Left renal cortex interstitium (tissue), 4 donors: Measurements from ENCODE around the gene TRIM26. TPM values are rescaled to one million over a fixed set of nuclear protein-coding genes. Genes with fewer than 3 reads are reported as not detected.
"Not testable (repeated sequence)": the region's sequence is repeated elsewhere in the genome, so short reads cannot be mapped to it uniquely, and the experiment has no call there.

ENCODE experiments used
- DNase-seq, 4 donors: peaks; one replicate each; pipeline ENCODE4 v3.0.0-alpha.2; 2013; ENCODE audit warnings: low read depth in 4 of 4, low spot score in 2 of 4, missing footprints in 1 of 4
- polyA plus RNA-seq, 4 donors: library from polyadenylated mRNA; unstranded; fragments of 120-200 nt; gene quantifications; one replicate each; pipeline ENCODE4 v1.2.1, GENCODE V29; 2013; ENCODE audit not compliant: insufficient read length in 4 of 4

TRIM26 gene
- polyA plus RNA-seq, 4 donors, result 33.3 to 42.3 (median 37.7) TPM

DNA sequence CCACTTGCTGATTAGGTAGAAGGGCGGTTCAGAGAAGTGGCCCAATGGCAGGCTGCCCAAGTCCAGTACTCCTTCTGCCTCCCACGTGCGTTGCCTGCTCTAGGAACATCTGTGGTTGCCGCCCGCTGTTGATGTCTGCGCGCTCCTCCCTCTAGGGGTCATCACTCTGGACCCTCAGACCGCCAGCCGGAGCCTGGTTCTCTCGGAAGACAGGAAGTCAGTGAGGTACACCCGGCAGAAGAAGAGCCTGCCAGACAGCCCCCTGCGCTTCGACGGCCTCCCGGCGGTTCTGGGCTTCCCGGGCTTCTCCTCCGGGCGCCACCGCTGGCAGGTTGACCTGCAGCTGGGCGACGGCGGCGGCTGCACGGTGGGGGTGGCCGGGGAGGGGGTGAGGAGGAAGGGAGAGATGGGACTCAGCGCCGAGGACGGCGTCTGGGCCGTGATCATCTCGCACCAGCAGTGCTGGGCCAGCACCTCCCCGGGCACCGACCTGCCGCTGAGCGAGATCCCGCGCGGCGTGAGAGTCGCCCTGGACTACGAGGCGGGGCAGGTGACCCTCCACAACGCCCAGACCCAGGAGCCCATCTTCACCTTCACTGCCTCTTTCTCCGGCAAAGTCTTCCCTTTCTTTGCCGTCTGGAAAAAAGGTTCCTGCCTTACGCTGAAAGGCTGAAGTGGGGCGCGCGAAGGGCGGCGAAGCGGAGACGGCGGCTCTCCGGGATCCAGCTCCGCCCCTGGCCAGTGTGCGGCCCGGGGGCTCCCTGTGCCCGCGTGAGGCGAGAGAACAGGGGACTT lies 41.3 kb downstream of the TRIM26 start:
- peak in 1 of 4 donors; percentile 15 for DNase-seq

GRCh38 chr6:30169658-30170614 lies 43.3 kb downstream of the TRIM26 start:
- DNase-seq, result peak in 1 of 4 donors; percentile 29

DNA sequence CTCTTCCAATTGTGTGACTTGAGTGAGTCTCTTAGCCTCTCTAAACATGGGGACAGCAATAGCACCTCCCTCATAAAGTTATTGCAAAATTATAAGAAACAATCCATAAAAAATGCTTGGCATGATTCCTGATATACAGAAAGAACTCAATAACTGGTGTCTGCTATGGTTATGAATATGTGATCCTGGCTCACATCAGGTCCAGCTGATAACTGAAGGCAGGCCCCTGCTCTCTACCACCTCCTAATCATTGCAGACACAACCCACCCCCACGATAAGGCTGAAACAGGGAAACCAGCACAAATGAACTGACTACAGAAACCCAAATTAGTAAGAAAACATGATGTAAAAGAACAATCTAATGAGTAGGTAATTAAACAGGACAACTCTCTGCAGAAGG lies 44.5 kb downstream of the TRIM26 start:
- no peak for DNase-seq

DNA sequence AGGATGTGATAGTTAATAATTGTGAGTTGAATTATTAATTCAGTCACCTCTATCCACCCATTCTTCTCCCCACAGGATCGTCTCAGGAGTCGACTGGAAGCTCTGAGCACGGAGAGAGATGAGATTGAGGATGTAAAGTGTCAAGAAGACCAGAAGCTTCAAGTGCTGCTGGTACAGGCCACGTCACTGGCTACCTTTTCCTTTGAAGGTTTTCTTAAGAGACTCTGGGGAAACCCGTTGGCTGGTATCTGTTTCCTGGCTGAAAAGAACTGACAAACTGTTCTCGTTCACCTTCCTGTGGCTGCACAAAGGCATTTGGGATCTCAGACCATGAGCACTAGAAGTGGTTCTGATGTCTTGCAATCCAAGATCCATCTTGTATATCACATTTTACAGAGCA lies 46.1 kb downstream of the TRIM26 start:
- DNase-seq, result no peak

- not testable (repeated sequence) for DNase-seq
These were observed 48.0 kb downstream of the TRIM26 start for GRCh38 chr6:30165238-30165637.

GRCh38 chr6:30164714-30165113 lies 48.5 kb downstream of the TRIM26 start:
- no peak for DNase-seq

DNA sequence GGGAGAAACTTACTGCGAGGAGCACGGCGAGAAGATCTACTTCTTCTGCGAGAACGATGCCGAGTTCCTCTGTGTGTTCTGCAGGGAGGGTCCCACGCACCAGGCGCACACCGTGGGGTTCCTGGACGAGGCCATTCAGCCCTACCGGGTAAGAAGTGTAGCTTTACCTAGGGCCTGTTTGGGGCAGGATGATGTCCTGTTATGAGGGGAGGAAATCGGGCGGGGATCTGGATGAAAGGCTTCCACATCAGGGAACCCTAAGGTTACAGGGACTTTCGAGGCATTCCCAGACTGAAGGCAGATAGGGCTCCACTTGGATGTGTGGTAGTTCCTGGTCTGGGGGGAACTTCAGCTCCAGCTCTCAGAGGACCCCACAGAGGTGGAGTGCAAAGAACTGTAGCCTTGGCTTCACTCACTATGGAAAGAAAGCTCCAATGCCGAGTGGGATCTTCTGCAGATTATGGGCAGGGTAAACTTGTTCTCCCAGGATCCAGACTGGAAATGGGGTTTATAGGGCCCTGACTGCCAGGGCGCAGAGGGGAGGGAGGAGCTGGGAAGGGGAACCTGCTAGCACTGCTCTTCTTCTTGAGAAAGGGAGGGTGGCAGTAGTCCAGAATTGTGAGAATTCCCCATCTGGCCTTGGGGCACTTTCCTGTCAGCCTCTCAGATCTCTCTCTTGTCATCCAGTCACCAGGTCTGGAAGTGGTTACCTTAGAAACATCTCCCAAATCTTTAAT lies 49.1 kb downstream of the TRIM26 start:
- no peak for DNase-seq

GRCh38 chr6:30163090-30163917 lies 49.9 kb downstream of the TRIM26 start, which contains the start of gene TRIM15:
Gene TRIM15 (plus strand): TSS chr6:30163546. CDS start chr6:30163685, 139 bp downstream.
- no peak for DNase-seq

DNA sequence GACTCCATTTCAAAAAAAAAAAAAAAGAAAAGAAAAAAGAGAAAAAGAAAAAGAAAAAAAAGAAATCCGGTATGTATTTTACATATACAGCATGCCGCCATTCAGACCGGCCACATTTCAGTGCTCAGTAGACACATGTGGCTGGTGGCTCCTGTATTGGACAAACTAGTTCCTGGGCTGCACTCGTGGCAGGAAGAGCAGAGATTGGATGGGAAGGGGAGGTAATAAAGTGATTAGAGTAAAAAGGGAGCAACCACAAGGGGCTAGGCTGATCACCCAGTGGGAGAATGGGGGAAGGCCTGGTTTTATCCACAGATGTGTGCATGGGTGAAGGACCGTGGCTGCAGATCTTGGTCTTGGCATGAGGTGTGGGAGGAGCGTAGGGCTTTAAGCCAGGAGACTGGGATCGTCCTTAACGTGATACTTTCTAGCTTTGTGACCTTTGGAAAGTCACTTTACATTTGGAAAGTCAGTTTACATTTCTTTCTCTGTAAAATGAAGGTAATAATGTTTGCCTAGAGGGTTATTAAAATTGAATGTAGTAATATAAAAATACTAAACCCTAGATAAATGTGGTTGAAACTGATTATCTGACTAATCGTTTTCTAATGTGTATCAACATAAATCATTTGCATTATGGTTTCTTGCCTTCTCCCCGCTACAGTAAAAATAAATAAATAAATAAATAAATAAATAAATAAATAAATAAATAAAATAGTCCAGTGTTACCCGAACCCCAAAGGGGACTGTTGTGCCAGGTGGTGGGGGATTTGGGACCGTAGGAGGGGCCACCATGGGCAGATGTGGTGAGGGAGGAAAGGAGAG lies 50.7 kb downstream of the TRIM26 start:
- DNase-seq, result no peak

DNA sequence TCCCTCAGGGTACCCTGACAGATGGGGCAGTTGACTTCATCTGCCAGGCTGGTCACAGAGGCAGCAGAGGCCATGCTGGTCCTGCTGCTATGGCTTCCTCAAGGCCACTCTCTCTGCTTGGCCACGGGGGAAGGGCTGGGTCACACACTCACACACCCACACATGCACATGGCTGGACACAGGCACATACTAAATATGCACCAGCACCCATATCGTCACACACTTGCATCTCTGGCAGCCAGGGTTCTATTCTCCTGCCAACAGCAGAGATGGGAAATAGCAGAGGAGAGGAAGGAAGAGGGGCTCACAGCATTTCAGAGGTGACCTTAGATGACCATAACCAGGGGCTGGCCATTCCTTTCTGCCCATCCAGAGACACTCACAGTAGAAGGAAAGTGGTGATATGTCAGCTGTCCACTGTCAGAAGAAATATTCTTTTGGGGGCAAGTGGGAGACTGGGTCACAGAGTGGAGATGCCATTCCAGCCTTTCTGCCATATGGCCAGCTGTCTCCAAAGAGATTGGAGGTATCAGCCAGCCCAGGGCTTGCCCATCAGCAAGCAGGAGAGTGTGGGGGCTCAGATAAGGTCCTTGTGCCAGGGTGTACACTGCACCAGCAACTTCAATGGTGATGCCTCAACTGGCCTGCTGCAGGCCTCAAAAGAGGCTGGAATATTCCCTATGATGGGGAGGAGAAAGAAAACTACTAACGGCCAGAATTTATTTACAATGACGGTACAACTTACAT lies 52.2 kb downstream of the TRIM26 start, which contains the start of gene TRIM10:
TRIM10 (minus strand) TSS at position 427 of the 747 bp plus-strand sequence; CDS start at position 74, 353 bp downstream.
- DNase-seq, result no peak

- DNase-seq, result no peak
These were observed 53.0 kb downstream of the TRIM26 start for GRCh38 chr6:30160008-30160784.

DNA sequence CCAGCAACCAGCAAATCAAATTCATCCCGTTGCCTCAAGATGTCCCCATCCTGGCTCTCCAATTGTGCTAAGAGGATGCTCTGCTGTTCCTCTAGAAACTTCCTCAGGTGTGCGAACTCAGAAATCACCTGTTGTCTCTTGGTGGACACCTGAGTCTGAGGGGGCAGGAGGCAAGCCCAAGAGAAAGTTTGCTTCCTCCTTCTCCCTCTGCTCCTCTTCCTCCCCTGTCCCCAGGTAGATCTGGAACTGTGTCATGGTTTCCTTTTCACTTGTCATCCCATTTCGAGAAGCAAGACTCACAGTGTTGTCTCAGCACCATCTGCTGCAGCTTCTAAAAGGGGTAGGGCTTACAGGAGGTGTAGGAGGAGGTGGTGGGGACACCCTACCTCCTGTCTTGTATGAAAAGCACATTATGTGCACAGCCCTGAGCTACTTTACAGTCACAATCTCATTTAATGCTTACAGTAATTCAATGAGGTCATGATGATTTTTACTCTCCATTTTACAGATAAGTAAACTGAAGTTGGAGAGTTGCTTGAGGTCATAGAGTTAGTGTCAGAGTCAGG lies 54.6 kb downstream of the TRIM26 start:
- DNase-seq, result no peak

- no peak for DNase-seq
These were observed 55.2 kb downstream of the TRIM26 start for GRCh38 chr6:30157999-30158398.

DNA sequence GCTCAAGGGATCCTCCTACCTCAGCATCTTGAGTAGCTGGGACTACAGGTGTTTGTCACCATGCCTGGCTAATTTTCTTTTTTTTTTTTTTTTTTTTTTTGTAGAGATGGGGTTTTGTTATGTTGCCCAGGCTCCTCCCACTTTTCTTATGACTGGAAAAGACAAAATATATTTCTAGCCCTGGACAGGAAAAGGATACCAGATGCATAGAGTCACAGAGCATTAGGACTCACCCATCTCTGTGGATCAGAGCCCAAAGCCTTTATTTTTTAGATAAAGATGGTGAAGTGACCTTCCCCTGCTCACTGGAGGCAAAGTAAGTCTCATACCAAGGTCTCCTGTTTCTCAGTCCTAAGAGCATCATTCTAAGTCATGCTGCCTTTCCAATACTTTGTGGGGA lies 55.6 kb downstream of the TRIM26 start:
- DNase-seq, result no peak

GRCh38 chr6:30156774-30157173 lies 56.4 kb downstream of the TRIM26 start:
- DNase-seq, result no peak

DNA sequence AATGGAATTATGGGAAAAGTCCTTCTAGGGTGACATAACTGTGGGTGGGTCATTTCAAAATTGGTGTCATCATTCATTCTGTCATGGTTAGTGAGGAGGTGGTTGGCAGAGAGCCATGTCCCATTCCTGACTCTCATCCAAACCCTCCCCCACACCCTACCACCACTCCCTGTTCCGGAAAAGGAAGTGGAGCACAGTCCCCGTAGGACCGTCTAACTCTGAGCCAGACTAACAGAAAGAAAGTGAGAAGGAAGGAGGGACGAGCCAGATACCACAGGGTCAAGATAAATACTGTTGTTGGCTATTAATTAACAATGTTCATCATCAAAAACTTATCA lies 57.0 kb downstream of the TRIM26 start:
- DNase-seq, result no peak
